Measurements from ENCODE around the gene OR2D3. TPM values are rescaled to one million over a fixed set of nuclear protein-coding genes. Genes with fewer than 3 reads are reported as not detected.
"Not testable (repeated sequence)": the region's sequence is repeated elsewhere in the genome, so short reads cannot be mapped to it uniquely, and the experiment has no call there.

OR2D3 gene
- total and polyA plus RNA-seq, 4 donors, result not detected

GRCh38 chr11:6943131-6943530 lies 22.3 kb downstream of the OR2D3 start:
- H3K9me3 ChIP-seq (ENCODE audit: control insufficient read depth in 4 of 4, insufficient read depth in 3 of 4, low read length in 3 of 4), result no peaks in the 10 kb centered on the region
- ATAC-seq (ENCODE audit: insufficient read depth, low FRiP score) (no peak), DNase-seq (no peak)
- H3K27ac ChIP-seq (ENCODE audit: low read depth in 1 of 2, low read length in 1 of 2), result no peak overlapping the region
- H3K36me3 ChIP-seq (ENCODE audit: control insufficient read depth in 4 of 4, insufficient read depth in 4 of 4, low read length in 4 of 4), result no peaks in the 10 kb centered on the region
- TF ChIP-seq, protein P1, sequence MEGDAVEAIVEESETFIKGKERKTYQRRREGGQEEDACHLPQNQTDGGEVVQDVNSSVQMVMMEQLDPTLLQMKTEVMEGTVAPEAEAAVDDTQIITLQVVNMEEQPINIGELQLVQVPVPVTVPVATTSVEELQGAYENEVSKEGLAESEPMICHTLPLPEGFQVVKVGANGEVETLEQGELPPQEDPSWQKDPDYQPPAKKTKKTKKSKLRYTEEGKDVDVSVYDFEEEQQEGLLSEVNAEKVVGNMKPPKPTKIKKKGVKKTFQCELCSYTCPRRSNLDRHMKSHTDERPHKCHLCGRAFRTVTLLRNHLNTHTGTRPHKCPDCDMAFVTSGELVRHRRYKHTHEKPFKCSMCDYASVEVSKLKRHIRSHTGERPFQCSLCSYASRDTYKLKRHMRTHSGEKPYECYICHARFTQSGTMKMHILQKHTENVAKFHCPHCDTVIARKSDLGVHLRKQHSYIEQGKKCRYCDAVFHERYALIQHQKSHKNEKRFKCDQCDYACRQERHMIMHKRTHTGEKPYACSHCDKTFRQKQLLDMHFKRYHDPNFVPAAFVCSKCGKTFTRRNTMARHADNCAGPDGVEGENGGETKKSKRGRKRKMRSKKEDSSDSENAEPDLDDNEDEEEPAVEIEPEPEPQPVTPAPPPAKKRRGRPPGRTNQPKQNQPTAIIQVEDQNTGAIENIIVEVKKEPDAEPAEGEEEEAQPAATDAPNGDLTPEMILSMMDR (IDR thresholded peaks at IDR 0.05; ENCODE audit: control extremely low read depth, extremely low read depth), result no peak
- WGBS, 2 donors, result 84 to 86% methylated on average over 3 of the region's 3 CpGs
- H3K4me3 ChIP-seq, result no peak overlapping the region
- no peaks in the 10 kb centered on the region for H3K27me3 ChIP-seq (ENCODE audit: control insufficient read depth in 3 of 3, insufficient read depth in 3 of 3, low read length in 2 of 3)
- no peak overlapping the region for H3K9ac ChIP-seq (ENCODE audit: insufficient read depth in 1 of 2, low read length in 2 of 2)
- no peaks in the 10 kb centered on the region for H3K4me1 ChIP-seq (ENCODE audit: control insufficient read depth in 5 of 5, insufficient read depth in 5 of 5, low read length in 5 of 5)

DNA sequence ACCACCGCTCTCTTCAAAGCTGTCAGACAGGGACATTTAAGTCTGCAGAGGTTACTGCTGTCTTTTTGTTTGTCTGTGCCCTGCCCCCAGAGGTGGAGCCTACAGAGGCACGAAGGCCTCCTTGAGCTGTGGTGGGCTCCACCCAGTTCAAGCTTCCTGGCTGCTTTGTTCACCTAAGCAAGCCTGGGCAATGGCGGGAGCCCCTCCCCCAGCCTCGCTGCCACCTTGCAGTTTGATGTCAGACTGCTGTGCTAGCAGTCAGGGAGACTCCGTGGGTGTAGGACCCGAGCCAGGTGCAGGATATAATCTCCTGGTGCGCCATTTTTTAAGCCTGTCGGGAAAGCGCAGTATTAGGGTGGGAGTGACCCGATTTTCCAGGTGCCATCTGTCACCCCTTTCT lies 33.4 kb downstream of the OR2D3 start:
- not testable (repeated sequence) for ATAC-seq (ENCODE audit: insufficient read depth, low FRiP score); H3K4me3 ChIP-seq; H3K27ac ChIP-seq (ENCODE audit: low read depth in 1 of 2, low read length in 1 of 2); H3K36me3 ChIP-seq (ENCODE audit: control insufficient read depth in 4 of 4, insufficient read depth in 4 of 4, low read length in 4 of 4); H3K9me3 ChIP-seq (ENCODE audit: control insufficient read depth in 4 of 4, insufficient read depth in 3 of 4, low read length in 3 of 4); H3K4me1 ChIP-seq (ENCODE audit: control insufficient read depth in 5 of 5, insufficient read depth in 5 of 5, low read length in 5 of 5); H3K9ac ChIP-seq (ENCODE audit: insufficient read depth in 1 of 2, low read length in 2 of 2); H3K27me3 ChIP-seq (ENCODE audit: control insufficient read depth in 3 of 3, insufficient read depth in 3 of 3, low read length in 2 of 3); DNase-seq
- 86 to 93% methylated on average over 9 to 10 of the region's 10 CpGs for WGBS, 2 donors

GRCh38 chr11:6962141-6962540 lies 41.3 kb downstream of the OR2D3 start:
- peaks cover 0 to 2% (median 0%) of the 10 kb centered on the region in 4 donors for H3K9me3 ChIP-seq (ENCODE audit: control insufficient read depth in 4 of 4, insufficient read depth in 3 of 4, low read length in 3 of 4)
- ATAC-seq (ENCODE audit: insufficient read depth, low FRiP score) (no peak), DNase-seq (no peak)
- H3K4me3 ChIP-seq, result no peak overlapping the region
- no peaks in the 10 kb centered on the region for H3K36me3 ChIP-seq (ENCODE audit: control insufficient read depth in 4 of 4, insufficient read depth in 4 of 4, low read length in 4 of 4)
- H3K9ac ChIP-seq (ENCODE audit: insufficient read depth in 1 of 2, low read length in 2 of 2), result no peak overlapping the region
- no peak overlapping the region for H3K27ac ChIP-seq (ENCODE audit: low read depth in 1 of 2, low read length in 1 of 2)
- H3K4me1 ChIP-seq (ENCODE audit: control insufficient read depth in 5 of 5, insufficient read depth in 5 of 5, low read length in 5 of 5), result no peaks in the 10 kb centered on the region
- no peaks in the 10 kb centered on the region for H3K27me3 ChIP-seq (ENCODE audit: control insufficient read depth in 3 of 3, insufficient read depth in 3 of 3, low read length in 2 of 3)
- TF ChIP-seq, protein P1 (IDR thresholded peaks at IDR 0.05; ENCODE audit: control extremely low read depth, extremely low read depth), result no peak

GRCh38 chr11:6962673-6963072 lies 41.9 kb downstream of the OR2D3 start:
- TF ChIP-seq, protein P1 (IDR thresholded peaks at IDR 0.05; ENCODE audit: control extremely low read depth, extremely low read depth), result no peak
- peaks cover 0 to 2% (median 0%) of the 10 kb centered on the region in 4 donors for H3K9me3 ChIP-seq (ENCODE audit: control insufficient read depth in 4 of 4, insufficient read depth in 3 of 4, low read length in 3 of 4)
- no peak overlapping the region for H3K4me3 ChIP-seq
- no peak overlapping the region for H3K9ac ChIP-seq (ENCODE audit: insufficient read depth in 1 of 2, low read length in 2 of 2)
- ATAC-seq (ENCODE audit: insufficient read depth, low FRiP score) (no peak), DNase-seq (no peak)
- no peaks in the 10 kb centered on the region for H3K36me3 ChIP-seq (ENCODE audit: control insufficient read depth in 4 of 4, insufficient read depth in 4 of 4, low read length in 4 of 4)
- H3K4me1 ChIP-seq (ENCODE audit: control insufficient read depth in 5 of 5, insufficient read depth in 5 of 5, low read length in 5 of 5), result no peaks in the 10 kb centered on the region
- no peaks in the 10 kb centered on the region for H3K27me3 ChIP-seq (ENCODE audit: control insufficient read depth in 3 of 3, insufficient read depth in 3 of 3, low read length in 2 of 3)
- WGBS, 2 donors, result 88 to 91% methylated on average over 1 of the region's 1 CpG
- H3K27ac ChIP-seq (ENCODE audit: low read depth in 1 of 2, low read length in 1 of 2), result no peak overlapping the region
